GM12892 (cell line): ENCODE results near the gene MYLK.

ENCODE experiments used
- DNase-seq: peaks from one replicate; pipeline ENCODE4 v3.0.0; 2011; ENCODE audit not compliant: insufficient read length
- FAIRE-seq: peaks from 2 replicates; lab custom pipeline; 2011; peaks lifted over from hg19 to GRCh38; lab: Jason Lieb, UNC
- POLR2A ChIP-seq: IDR thresholded peaks from 2 replicates; pipeline ENCODE4 v1.6.1; 2011; ENCODE audit warnings: low read depth, low read length, control low read depth
- POLR2AphosphoS5 ChIP-seq: IDR thresholded peaks from 2 replicates; pipeline ENCODE4 v1.6.1; 2011; ENCODE audit warnings: low read depth, low read length, control low read depth
- TAF1 ChIP-seq: IDR thresholded peaks from 2 replicates; pipeline ENCODE4 v1.6.1; 2011; ENCODE audit warnings: low read depth, mild to moderate bottlenecking, control low read depth, low read length, borderline replicate concordance

Gene MYLK

GRCh38 chr3:123663977-123664376 is 220.2 kb downstream of the MYLK start:
- TF ChIP-seq POLR2A (no peak), TAF1 (no peak), POLR2AphosphoS5 (no peak)
- FAIRE-seq (no peak), DNase-seq (no peak)

GRCh38 chr3:123661973-123662372 is 222.2 kb downstream of the MYLK start:
- FAIRE-seq (no peak), DNase-seq (no peak)
- no peak for TF ChIP-seq POLR2AphosphoS5
- TF ChIP-seq POLR2A, result no peak
- TF ChIP-seq TAF1, result no peak

GRCh38 chr3:123660900-123661299 is 223.2 kb downstream of the MYLK start:
- DNase-seq (no peak), FAIRE-seq (no peak)
- no peak for TF ChIP-seq POLR2AphosphoS5
- TF ChIP-seq TAF1, result no peak
- no peak for TF ChIP-seq POLR2A

- DNase-seq, result no peak
- TF ChIP-seq POLR2AphosphoS5 (no peak), POLR2A (no peak), TAF1 (no peak)
- no peak for FAIRE-seq
Measured at GRCh38 chr3:123660141-123660675, 223.9 kb downstream of the MYLK start.

- DNase-seq (no peak), FAIRE-seq (no peak)
- TF ChIP-seq POLR2AphosphoS5, result no peak
- TF ChIP-seq TAF1, result no peak
- TF ChIP-seq POLR2A, result no peak
Measured at GRCh38 chr3:123658852-123659206, 225.3 kb downstream of the MYLK start.

GRCh38 chr3:123658118-123658851 is 225.8 kb downstream of the MYLK start:
- no peak for FAIRE-seq

GRCh38 chr3:123657568-123657967 is 226.6 kb downstream of the MYLK start:
- TF ChIP-seq TAF1, result no peak
- no peak for TF ChIP-seq POLR2A
- no peak for TF ChIP-seq POLR2AphosphoS5
- FAIRE-seq (no peak), DNase-seq (no peak)

More at GRCh38 chr3:123658118-123658851, 225.8 kb downstream of the MYLK start:
- DNase-seq, result no peak
- TF ChIP-seq POLR2A (no peak), TAF1 (no peak)

- DNase-seq (no peak), FAIRE-seq (no peak)
- TF ChIP-seq POLR2AphosphoS5, result no peak
- TF ChIP-seq TAF1, result no peak
- no peak for TF ChIP-seq POLR2A
Measured at GRCh38 chr3:123657111-123657510, 227.0 kb downstream of the MYLK start.

GRCh38 chr3:123656691-123657090 is 227.4 kb downstream of the MYLK start:
- TF ChIP-seq TAF1 (no peak), POLR2A (no peak), POLR2AphosphoS5 (no peak)
- DNase-seq, result no peak
- FAIRE-seq, result no peak

GRCh38 chr3:123656274-123656673 is 227.9 kb downstream of the MYLK start:
- no peak for DNase-seq
- TF ChIP-seq TAF1, result no peak
- FAIRE-seq, result no peak

- DNase-seq, result no peak
- FAIRE-seq, result no peak
- no peak for TF ChIP-seq TAF1
- TF ChIP-seq POLR2A, result no peak
- no peak for TF ChIP-seq POLR2AphosphoS5
Measured at GRCh38 chr3:123655400-123655799, 228.7 kb downstream of the MYLK start.

GRCh38 chr3:123653221-123653682 is 230.9 kb downstream of the MYLK start:
- FAIRE-seq (no peak), DNase-seq (no peak)
- TF ChIP-seq TAF1 (no peak), POLR2A (no peak), POLR2AphosphoS5 (no peak)
